ENCODE results near the gene ZNF638. TPM values are rescaled to one million over a fixed set of nuclear protein-coding genes. Genes with fewer than 3 reads are reported as not detected.

Gene ZNF638, protein sequence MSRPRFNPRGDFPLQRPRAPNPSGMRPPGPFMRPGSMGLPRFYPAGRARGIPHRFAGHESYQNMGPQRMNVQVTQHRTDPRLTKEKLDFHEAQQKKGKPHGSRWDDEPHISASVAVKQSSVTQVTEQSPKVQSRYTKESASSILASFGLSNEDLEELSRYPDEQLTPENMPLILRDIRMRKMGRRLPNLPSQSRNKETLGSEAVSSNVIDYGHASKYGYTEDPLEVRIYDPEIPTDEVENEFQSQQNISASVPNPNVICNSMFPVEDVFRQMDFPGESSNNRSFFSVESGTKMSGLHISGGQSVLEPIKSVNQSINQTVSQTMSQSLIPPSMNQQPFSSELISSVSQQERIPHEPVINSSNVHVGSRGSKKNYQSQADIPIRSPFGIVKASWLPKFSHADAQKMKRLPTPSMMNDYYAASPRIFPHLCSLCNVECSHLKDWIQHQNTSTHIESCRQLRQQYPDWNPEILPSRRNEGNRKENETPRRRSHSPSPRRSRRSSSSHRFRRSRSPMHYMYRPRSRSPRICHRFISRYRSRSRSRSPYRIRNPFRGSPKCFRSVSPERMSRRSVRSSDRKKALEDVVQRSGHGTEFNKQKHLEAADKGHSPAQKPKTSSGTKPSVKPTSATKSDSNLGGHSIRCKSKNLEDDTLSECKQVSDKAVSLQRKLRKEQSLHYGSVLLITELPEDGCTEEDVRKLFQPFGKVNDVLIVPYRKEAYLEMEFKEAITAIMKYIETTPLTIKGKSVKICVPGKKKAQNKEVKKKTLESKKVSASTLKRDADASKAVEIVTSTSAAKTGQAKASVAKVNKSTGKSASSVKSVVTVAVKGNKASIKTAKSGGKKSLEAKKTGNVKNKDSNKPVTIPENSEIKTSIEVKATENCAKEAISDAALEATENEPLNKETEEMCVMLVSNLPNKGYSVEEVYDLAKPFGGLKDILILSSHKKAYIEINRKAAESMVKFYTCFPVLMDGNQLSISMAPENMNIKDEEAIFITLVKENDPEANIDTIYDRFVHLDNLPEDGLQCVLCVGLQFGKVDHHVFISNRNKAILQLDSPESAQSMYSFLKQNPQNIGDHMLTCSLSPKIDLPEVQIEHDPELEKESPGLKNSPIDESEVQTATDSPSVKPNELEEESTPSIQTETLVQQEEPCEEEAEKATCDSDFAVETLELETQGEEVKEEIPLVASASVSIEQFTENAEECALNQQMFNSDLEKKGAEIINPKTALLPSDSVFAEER (N-terminal part only)
- total RNA-seq (2022; extraction: Qiagen RNA extraction; ENCODE audit: low read depth), result 62.1 to 79.5 TPM (median 65.9 TPM) in 5 replicates

DNA sequence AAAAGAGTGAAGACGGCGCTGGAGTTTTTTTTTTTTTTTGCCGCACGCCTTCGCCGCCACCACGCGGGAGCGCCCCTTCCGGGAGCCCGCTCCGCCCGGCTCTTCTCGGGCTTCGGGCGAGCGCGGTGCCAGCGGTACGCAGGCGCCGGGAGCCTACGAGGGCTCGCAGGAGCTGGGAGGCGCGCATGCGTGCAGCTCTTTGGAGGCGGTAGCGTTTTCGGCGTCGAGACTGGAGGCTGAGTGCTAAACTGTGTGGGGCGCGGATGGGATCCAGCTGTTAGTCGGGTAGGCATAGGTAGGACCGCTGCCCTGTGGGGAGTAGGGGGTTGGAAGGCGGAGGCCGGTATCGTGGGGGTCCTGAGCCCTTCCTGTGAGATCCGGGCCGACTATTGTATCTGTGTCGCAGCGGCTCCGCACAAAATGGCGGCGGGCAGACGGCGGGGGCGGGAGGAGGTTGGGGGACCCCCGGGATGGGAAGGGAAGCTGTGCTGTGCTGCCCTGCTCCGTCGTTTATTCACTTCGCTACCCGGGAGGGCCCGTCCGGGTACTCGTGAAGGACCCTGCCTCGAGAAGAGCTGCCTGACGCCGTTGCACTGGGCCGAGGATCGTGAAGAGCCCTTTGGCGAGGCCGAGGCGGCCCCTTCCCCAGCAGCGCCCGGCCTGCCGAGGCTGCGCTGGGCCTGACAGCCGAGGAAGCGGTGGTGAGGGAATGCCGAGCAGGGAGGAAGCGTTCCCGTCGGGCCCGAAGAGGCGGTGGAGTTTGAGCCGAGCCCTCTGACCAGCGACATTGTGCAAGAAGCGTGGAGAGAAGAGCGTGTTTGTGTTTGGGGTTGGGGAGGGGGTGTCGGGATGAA lies at the start of gene ZNF638:
Gene ZNF638, plus strand, starts transcription at position 202 of the 854 bp plus-strand sequence. CDS start 17,173 bp downstream, outside the sequence.

DNA sequence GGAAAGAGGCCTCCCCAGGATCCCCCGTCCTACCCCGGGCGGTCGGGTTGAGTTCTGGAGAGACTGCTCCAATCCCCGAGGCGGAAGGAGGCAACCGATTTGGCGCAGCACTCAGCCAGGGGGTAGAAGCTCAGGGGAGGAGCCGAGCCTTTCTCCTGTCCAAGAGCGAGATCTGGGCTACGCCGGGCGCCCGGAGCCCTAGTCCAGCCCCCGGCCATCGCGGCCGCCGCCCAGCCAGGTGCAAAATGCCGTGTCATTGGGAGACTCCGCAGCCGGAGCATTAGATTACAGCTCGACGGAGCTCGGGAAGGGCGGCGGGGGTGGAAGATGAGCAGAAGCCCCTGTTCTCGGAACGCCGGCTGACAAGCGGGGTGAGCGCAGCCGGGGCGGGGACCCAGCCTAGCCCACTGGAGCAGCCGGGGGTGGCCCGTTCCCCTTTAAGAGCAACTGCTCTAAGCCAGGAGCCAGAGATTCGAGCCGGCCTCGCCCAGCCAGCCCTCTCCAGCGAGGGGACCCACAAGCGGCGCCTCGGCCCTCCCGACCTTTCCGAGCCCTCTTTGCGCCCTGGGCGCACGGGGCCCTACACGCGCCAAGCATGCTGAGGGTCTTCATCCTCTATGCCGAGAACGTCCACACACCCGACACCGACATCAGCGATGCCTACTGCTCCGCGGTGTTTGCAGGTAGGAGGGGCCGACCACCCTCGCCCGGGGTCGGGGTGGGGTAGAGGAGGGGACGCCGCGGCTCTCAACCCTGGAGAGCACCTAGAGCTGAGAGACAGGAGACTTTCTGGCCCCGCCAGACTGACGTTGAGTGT lies 122.0 kb downstream of the ZNF638 start, which contains the start of gene DYSF:
Gene DYSF, plus strand, starts transcription at position 158 of the 817 bp plus-strand sequence.

Other genes with a start within 250 kb of the ZNF638 start
- gene MCEE, start 201.6 kb upstream of the ZNF638 start, total RNA-seq (2022; extraction: Qiagen RNA extraction; ENCODE audit: low read depth), result 9.7 to 14.7 TPM (median 12.2 TPM) in 5 replicates
- gene MPHOSPH10, start 201.1 kb upstream of the ZNF638 start, total RNA-seq (2022; extraction: Qiagen RNA extraction; ENCODE audit: low read depth), result 29.9 to 52.6 TPM (median 42.2 TPM) in 5 replicates
- 0.22 to 0.32 TPM (median 0.25 TPM) in 5 replicates for gene PAIP2B, start 104.7 kb upstream of the ZNF638 start, total RNA-seq (2022; extraction: Qiagen RNA extraction; ENCODE audit: low read depth)
- gene DYSF, start 121.8 kb downstream of the ZNF638 start, total RNA-seq (2022; extraction: Qiagen RNA extraction; ENCODE audit: low read depth), result 0.56 to 0.81 TPM (median 0.67 TPM) in 5 replicates

Data from A549 treated with RU486 at 1 μM for 4 hours (cell line).